ENCODE results near the gene PTMS.

- no peak for TF ChIP-seq SP1 (IDR thresholded peaks at IDR 0.05)
- no peak for TF ChIP-seq PKNOX1 (IDR thresholded peaks at IDR 0.05)
- TF ChIP-seq SUZ12 (IDR thresholded peaks at IDR 0.05): no peak
- TF ChIP-seq ELF4 (IDR thresholded peaks at IDR 0.05): no peak
These were observed 28.9 kb downstream of the PTMS start for GRCh38 chr12:6795088-6795487.

Data from HEK293T (cell line).